ENCODE data around the gene UBAC2. TPM values are rescaled to one million over a fixed set of nuclear protein-coding genes. Genes with fewer than 3 reads are reported as not detected.

Gene UBAC2
- total and polyA plus RNA-seq, 11 donors = 32.6 to 66.9 (median 48.5) TPM

DNA sequence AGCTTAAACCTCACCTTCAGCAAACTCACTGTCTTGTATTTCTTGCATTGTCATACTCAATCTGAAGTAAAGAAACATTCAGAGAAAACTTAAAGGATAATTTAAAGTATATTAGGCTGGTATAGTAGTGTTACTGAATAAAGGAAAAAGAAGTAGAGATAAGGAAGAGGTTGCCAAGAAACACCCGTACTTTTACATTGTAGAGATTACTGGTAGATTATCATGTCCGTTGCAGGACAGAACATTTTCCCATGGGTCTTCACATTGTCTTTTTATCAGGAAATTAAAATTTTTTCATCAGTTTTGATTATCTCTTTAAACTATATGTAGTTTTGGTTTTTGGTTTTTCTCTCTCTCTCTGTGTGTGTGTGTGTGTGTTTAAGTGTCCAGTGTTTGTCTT is 126.5 kb downstream of the UBAC2 start:
- H3K27me3 ChIP-seq = no peaks in the 10 kb centered on the region
- intact Hi-C loops (cut with DNase I) = no loop called here
- H3K36me3 ChIP-seq = peaks cover 0 to 52% (median 9%) of the 10 kb centered on the region in 9 donors
- no peaks in the 10 kb centered on the region for H3K9me3 ChIP-seq
- H3K4me3 ChIP-seq = no peak overlapping the region
- peaks cover 0 to 47% (median 0%) of the 10 kb centered on the region in 12 donors for H3K4me1 ChIP-seq
- WGBS, 4 donors = 54 to 70% (median 63%) methylated on average over 2 of the region's 2 CpGs
- TF ChIP-seq POLR2A (IDR thresholded peaks at IDR 0.05) = no peak
- TF ChIP-seq, protein P1, sequence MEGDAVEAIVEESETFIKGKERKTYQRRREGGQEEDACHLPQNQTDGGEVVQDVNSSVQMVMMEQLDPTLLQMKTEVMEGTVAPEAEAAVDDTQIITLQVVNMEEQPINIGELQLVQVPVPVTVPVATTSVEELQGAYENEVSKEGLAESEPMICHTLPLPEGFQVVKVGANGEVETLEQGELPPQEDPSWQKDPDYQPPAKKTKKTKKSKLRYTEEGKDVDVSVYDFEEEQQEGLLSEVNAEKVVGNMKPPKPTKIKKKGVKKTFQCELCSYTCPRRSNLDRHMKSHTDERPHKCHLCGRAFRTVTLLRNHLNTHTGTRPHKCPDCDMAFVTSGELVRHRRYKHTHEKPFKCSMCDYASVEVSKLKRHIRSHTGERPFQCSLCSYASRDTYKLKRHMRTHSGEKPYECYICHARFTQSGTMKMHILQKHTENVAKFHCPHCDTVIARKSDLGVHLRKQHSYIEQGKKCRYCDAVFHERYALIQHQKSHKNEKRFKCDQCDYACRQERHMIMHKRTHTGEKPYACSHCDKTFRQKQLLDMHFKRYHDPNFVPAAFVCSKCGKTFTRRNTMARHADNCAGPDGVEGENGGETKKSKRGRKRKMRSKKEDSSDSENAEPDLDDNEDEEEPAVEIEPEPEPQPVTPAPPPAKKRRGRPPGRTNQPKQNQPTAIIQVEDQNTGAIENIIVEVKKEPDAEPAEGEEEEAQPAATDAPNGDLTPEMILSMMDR (IDR thresholded peaks at IDR 0.05) = no peak
- no peak for ATAC-seq
- H3K27ac ChIP-seq = no peak overlapping the region
- DNase-seq = no peak

DNA sequence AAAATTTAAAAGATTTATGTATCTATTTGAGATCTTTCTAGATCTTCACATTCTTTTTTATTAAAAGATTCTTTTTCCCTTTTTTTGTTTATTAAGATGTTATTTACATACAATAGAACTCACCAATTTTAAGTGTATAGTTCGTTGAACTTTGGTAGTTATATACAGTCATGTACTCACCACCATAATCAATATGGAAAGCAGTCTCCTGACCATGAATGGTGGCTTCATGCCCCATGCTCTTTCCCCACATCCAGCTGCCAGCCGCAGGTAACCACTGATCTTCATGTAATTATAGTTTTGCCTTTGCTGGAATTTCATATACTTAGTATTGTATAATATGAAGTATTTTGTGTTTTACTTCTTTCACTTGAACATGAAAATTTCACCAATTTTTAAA is 127.1 kb downstream of the UBAC2 start:
- no peak for TF ChIP-seq POLR2A (IDR thresholded peaks at IDR 0.05)
- TF ChIP-seq, protein P1 (IDR thresholded peaks at IDR 0.05) = no peak
- WGBS, 4 donors = 98 to 100% (median 99%) methylated on average over 2 of the region's 2 CpGs
- intact Hi-C loops (cut with DNase I) = no loop called here

DNA sequence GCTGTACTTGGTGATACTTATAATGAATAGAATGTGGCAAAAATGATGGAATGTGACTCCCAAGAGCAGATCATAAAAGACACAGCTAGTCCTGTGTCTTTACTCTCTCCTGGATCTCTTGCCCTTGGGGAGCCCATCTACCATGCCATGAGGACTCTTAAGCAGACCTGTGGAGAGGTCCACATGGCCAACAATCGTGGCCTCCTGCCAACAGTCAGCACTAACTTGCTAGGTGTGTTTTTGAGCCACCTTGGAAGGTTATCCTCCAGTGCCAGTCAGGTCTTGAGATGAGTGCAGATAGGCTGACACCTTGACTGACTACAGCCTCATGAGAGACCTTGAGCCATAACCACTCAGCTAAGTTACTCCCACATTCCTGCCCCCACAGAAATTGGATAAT is 128.8 kb downstream of the UBAC2 start:
- TF ChIP-seq POLR2A (IDR thresholded peaks at IDR 0.05) = no peak
- TF ChIP-seq, protein P1 (IDR thresholded peaks at IDR 0.05) = no peak
- Histone ChIP-seq H3K27ac (no peak overlapping the region), H3K4me1 (peaks cover 0 to 29% (median 0%) of the 10 kb centered on the region in 12 donors), H3K36me3 (peaks cover 0 to 40% (median 9%) of the 10 kb centered on the region in 9 donors), H3K27me3 (no peaks in the 10 kb centered on the region), H3K4me3 (no peak overlapping the region), H3K9me3 (no peaks in the 10 kb centered on the region)
- DNase-seq = no peak
- 47 to 100% (median 92%) methylated on average over 1 of the region's 1 CpG for WGBS, 4 donors
- intact Hi-C loops (cut with DNase I) = no loop called here
- ATAC-seq = no peak

More for the DNA sequence above, 127.1 kb downstream of the UBAC2 start:
- Histone ChIP-seq H3K4me3 (no peak overlapping the region), H3K36me3 (peaks cover 0 to 51% (median 9%) of the 10 kb centered on the region in 9 donors), H3K27ac (no peak overlapping the region), H3K4me1 (peaks cover 0 to 47% (median 0%) of the 10 kb centered on the region in 12 donors), H3K27me3 (no peaks in the 10 kb centered on the region), H3K9me3 (no peaks in the 10 kb centered on the region)
- no peak for ATAC-seq
- DNase-seq = no peak

DNA sequence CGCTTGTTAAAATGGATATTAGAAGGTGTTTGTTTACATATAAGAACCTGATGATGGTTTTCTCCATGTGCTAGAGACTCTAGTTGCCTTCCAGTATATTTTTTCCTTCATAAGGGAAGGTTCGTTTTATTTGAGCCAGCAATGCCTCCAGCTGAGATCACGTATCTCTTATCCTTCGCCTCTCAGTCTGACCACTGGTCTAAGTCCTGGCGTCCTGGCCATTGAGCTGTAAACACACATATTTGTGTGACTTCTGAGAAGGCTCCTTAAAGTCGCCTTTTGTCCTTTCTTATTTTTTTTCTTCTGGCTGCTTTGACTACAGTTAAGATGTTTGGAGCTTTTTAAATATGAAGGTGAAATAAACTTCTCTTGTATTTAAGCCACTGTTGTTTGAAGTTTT is 130.3 kb downstream of the UBAC2 start:
- peaks cover 0 to 18% (median 0%) of the 10 kb centered on the region in 12 donors for H3K4me1 ChIP-seq
- 63 to 74% (median 68%) methylated on average over 6 of the region's 6 CpGs for WGBS, 4 donors
- no peak overlapping the region for H3K4me3 ChIP-seq
- H3K9me3 ChIP-seq = no peaks in the 10 kb centered on the region
- no peak overlapping the region for H3K27ac ChIP-seq
- ATAC-seq (no peak), DNase-seq (no peak)
- intact Hi-C loops (cut with DNase I) = no loop called here
- peaks cover 0 to 40% (median 9%) of the 10 kb centered on the region in 9 donors for H3K36me3 ChIP-seq
- H3K27me3 ChIP-seq = no peaks in the 10 kb centered on the region
- TF ChIP-seq POLR2A (IDR thresholded peaks at IDR 0.05) = no peak
- TF ChIP-seq, protein P1 (IDR thresholded peaks at IDR 0.05) = no peak

Measured in heart left ventricle (tissue), 16 donors.